ENCODE results near the gene CPEB4.

CPEB4 gene

GRCh38 chr5:173940269-173940668 is 52.1 kb downstream of the CPEB4 start:
- TF ChIP-seq ZFX (IDR thresholded peaks at IDR 0.05; ENCODE audit: borderline replicate concordance) = no peak
- no peak for TF ChIP-seq CTCF (IDR thresholded peaks at IDR 0.05)
- H3K27ac ChIP-seq = no peak overlapping the region

GRCh38 chr5:173941102-173941501 is 53.0 kb downstream of the CPEB4 start:
- TF ChIP-seq ZFX (IDR thresholded peaks at IDR 0.05; ENCODE audit: borderline replicate concordance) (no peak), CTCF (IDR thresholded peaks at IDR 0.05) (no peak)
- no peak overlapping the region for H3K27ac ChIP-seq

GRCh38 chr5:173941758-173942401 is 53.7 kb downstream of the CPEB4 start:
- no peak overlapping the region for H3K27ac ChIP-seq
- TF ChIP-seq CTCF (IDR thresholded peaks at IDR 0.05) (no peak), ZFX (IDR thresholded peaks at IDR 0.05; ENCODE audit: borderline replicate concordance) (no peak)

GRCh38 chr5:173944511-173944910 is 56.4 kb downstream of the CPEB4 start:
- TF ChIP-seq ZFX (IDR thresholded peaks at IDR 0.05; ENCODE audit: borderline replicate concordance) (no peak), CTCF (IDR thresholded peaks at IDR 0.05) (no peak)
- no peak overlapping the region for H3K27ac ChIP-seq

- no peak overlapping the region for H3K27ac ChIP-seq
- TF ChIP-seq ZFX (IDR thresholded peaks at IDR 0.05; ENCODE audit: borderline replicate concordance) = no peak
- no peak for TF ChIP-seq CTCF (IDR thresholded peaks at IDR 0.05)
These were observed 57.0 kb downstream of the CPEB4 start for GRCh38 chr5:173945160-173945559.

- no peak overlapping the region for H3K27ac ChIP-seq
- TF ChIP-seq CTCF (IDR thresholded peaks at IDR 0.05) (no peak), ZFX (IDR thresholded peaks at IDR 0.05; ENCODE audit: borderline replicate concordance) (no peak)
These were observed 58.2 kb downstream of the CPEB4 start for GRCh38 chr5:173946323-173946722.

- no peak for TF ChIP-seq ZFX (IDR thresholded peaks at IDR 0.05; ENCODE audit: borderline replicate concordance)
- TF ChIP-seq CTCF (IDR thresholded peaks at IDR 0.05) = no peak
- H3K27ac ChIP-seq = no peak overlapping the region
These were observed 62.7 kb downstream of the CPEB4 start for GRCh38 chr5:173950829-173951228.
